Ovary (tissue), 3 donors: Measurements from ENCODE around the gene ATP6V0A4.

ENCODE experiments used
- EP300 ChIP-seq: sonication (generic); formaldehyde crosslinking; IDR thresholded peaks from one replicate; pipeline ENCODE4 v1.6.1; 2017; ENCODE audit warnings: antibody characterized with exemption
- POLR2A ChIP-seq: fragments of 450-650 bp; IDR thresholded peaks from one replicate; pipeline ENCODE4 v1.6.1; 2017; ENCODE audit warnings: antibody characterized with exemption, mild to moderate bottlenecking, moderate library complexity
- TF ChIP-seq, protein P1 (sequence below), 3 donors: fragments of 450-650 bp in 2 of 3; fragments of 200-600 bp in 1 of 3; IDR thresholded peaks; one replicate each; pipeline versions ENCODE4 v1.5.1 to v1.8.0; 2016 to 2022; ENCODE audit warnings: antibody characterized with exemption in 3 of 3, mild to moderate bottlenecking in 1 of 3
- donor health status: DM: no; HTN: no; CAD: no.

DNA sequence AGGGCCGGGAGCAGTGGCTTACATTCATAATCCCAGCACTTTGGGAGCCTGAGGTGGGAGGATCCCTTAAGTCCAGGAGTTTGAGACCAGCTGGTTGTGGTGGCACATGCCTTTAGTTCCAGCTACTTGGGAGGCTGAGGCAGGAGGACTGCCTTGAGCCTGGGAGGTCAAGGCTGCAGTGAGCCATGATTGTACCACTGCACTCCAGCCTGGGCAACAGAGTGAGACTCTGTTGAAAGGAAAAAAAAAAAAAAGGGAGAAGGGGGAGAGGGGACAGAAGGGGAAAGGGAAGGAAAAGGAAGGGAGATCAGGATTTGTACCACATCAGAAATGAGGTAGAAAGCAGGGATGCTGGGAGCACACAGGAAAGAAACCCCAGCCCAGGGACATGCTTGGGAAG lies 58.1 kb downstream of the ATP6V0A4 start:
- TF ChIP-seq, protein P1, sequence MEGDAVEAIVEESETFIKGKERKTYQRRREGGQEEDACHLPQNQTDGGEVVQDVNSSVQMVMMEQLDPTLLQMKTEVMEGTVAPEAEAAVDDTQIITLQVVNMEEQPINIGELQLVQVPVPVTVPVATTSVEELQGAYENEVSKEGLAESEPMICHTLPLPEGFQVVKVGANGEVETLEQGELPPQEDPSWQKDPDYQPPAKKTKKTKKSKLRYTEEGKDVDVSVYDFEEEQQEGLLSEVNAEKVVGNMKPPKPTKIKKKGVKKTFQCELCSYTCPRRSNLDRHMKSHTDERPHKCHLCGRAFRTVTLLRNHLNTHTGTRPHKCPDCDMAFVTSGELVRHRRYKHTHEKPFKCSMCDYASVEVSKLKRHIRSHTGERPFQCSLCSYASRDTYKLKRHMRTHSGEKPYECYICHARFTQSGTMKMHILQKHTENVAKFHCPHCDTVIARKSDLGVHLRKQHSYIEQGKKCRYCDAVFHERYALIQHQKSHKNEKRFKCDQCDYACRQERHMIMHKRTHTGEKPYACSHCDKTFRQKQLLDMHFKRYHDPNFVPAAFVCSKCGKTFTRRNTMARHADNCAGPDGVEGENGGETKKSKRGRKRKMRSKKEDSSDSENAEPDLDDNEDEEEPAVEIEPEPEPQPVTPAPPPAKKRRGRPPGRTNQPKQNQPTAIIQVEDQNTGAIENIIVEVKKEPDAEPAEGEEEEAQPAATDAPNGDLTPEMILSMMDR (IDR thresholded peaks at IDR 0.05), result no peak
- TF ChIP-seq EP300, result no peak
- no peak for TF ChIP-seq POLR2A
